SK-N-MC (cell line): ENCODE data around the gene IL1RAPL1.

Source experiments
- EZH2 ChIP-seq: fragments of 200-600 bp; sonication (generic); IDR thresholded peaks from one replicate; pipeline ENCODE4 v1.6.1; 2017; ENCODE audit warnings: antibody characterized with exemption
- POLR2AphosphoS5 ChIP-seq: IDR thresholded peaks from 2 replicates; pipeline ENCODE4 v1.6.1; 2012; ENCODE audit warnings: mild to moderate bottlenecking, low read depth, low read length, borderline replicate concordance

DNA sequence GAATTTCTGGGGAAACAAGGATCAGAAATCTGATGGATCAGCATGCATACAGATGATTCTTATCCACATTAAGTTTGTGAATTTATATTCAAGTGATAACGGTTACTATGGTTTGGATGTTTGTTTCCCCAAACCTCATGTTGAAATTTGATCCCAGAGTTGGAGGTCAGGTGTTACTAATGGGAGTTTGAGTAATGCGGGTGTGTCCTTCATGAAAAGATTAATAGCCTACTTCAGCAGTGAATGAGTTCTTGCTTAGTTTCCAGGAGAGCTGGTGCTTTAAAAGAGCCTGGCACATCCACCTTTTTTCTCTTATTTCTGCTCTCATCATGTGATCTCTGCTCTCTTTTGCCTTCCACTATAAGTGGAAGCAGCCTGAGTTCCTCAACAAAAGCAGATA, 712.4 kb downstream of the IL1RAPL1 start:
- no peak for TF ChIP-seq POLR2AphosphoS5
- TF ChIP-seq EZH2 = no peak
